BE2C (cell line): ENCODE results near the gene SSR4.
A peak's percentile ranks its signal among the peaks of the same experiment; 100 is the strongest.

Experiments
- DNase-seq: peaks from one replicate; pipeline ENCODE4 v3.0.0-alpha.2; 2020
- H3K27me3 ChIP-seq: fragments of 250-450 bp; sonication (Bioruptor Pico); 2 replicates; pipeline ENCODE4 v1.5.1; 2020; ENCODE audit warnings: mild to moderate bottlenecking
- H3K36me3 ChIP-seq: fragments of 250-450 bp; sonication (Bioruptor Pico); 2 replicates; pipeline ENCODE4 v1.5.1; 2020; ENCODE audit warnings: mild to moderate bottlenecking
- H3K4me1 ChIP-seq: fragments of 250-450 bp; sonication (Bioruptor Pico); 2 replicates; pipeline ENCODE4 v1.5.1; 2020
- H3K4me3 ChIP-seq: 2 replicates; pipeline ENCODE4 v1.5.1; 2011; ENCODE audit warnings: low read depth, low read length
- H3K9me3 ChIP-seq: fragments of 250-450 bp; sonication (Bioruptor Pico); 2 replicates; pipeline ENCODE4 v1.5.1; 2020
- CTCF ChIP-seq: IDR thresholded peaks from 2 replicates; pipeline ENCODE4 v1.5.1; 2012; ENCODE audit warnings: mild to moderate bottlenecking, low read depth, low read length

The SSR4 gene

GRCh38 chrX:153792368-153792767, 2.1 kb upstream of the SSR4 start:
- Histone ChIP-seq H3K27me3 (no peaks in the 10 kb centered on the region), H3K4me3 (peak overlapping the region; percentile 78), H3K36me3 (peaks cover 31% of the 10 kb centered on the region), H3K9me3 (no peaks in the 10 kb centered on the region), H3K4me1 (peaks cover 18% of the 10 kb centered on the region)
- no peak for TF ChIP-seq CTCF
- DNase-seq: no peak

DNA sequence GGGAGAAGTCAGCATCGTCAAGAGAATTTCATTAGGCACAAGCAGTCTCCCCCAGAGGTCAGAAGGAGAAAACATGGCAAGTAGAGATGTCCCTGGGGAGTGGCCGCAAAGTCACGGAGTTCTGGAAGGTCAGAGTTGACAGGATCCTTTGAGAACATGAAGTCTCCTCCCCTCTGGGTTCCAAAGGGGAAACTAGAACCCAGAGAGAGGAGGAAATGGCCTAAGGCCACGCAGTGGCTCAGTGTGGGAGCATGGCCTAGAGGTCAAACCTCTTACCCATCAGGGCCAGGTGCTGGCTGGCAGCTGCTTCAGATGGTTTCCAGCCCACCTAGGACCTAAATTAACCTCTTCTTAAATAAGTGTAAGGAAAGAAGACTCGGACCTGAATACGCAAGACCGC, 1.2 kb upstream of the SSR4 start:
- TF ChIP-seq CTCF: no peak
- H3K36me3 ChIP-seq: peaks cover 37% of the 10 kb centered on the region
- H3K4me3 ChIP-seq: peak overlapping the region; percentile 78

GRCh38 chrX:153794897-153795816, 689 bp downstream of the SSR4 start:
- no peak for TF ChIP-seq CTCF
- no peaks in the 10 kb centered on the region for H3K9me3 ChIP-seq
- DNase-seq: no peak
- no peaks in the 10 kb centered on the region for H3K27me3 ChIP-seq
- H3K36me3 ChIP-seq: peaks cover 36% of the 10 kb centered on the region
- H3K4me1 ChIP-seq: peaks cover 18% of the 10 kb centered on the region
- peak overlapping the region; percentile 81 for H3K4me3 ChIP-seq

More for the DNA sequence above, 1.2 kb upstream of the SSR4 start:
- no peak for DNase-seq
- no peaks in the 10 kb centered on the region for H3K27me3 ChIP-seq
- H3K9me3 ChIP-seq: no peaks in the 10 kb centered on the region
- H3K4me1 ChIP-seq: peaks cover 18% of the 10 kb centered on the region

- no peaks in the 10 kb centered on the region for H3K27me3 ChIP-seq
- no peaks in the 10 kb centered on the region for H3K9me3 ChIP-seq
- peaks cover 5% of the 10 kb centered on the region for H3K4me1 ChIP-seq
- peaks cover 30% of the 10 kb centered on the region for H3K36me3 ChIP-seq
- no peak for TF ChIP-seq CTCF
- no peak for DNase-seq
- no peak overlapping the region for H3K4me3 ChIP-seq
Observed at GRCh38 chrX:153797415-153798015, 3.0 kb downstream of the SSR4 start.

DNA sequence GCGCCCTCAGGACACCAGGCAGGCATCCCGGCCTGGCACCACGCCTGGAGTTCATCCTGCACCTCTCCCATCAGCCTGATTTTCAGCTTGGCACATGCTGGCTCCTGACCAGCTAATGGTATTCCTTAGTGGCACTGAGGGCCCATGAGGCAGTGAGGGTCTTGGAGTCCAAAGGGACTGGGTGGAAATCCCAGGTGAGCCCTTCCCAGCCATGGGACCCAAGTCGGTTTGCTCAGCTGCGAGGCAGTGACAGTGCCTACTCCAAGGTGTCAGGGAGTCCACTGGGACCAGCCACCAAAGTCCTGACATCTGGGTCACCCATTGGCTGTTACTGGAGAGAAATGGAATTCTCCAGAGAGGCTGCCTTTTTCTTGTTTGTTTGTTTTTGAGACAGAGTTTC, 4.9 kb downstream of the SSR4 start:
- Histone ChIP-seq H3K36me3 (peaks cover 27% of the 10 kb centered on the region), H3K4me1 (no peaks in the 10 kb centered on the region), H3K9me3 (no peaks in the 10 kb centered on the region), H3K27me3 (no peaks in the 10 kb centered on the region), H3K4me3 (no peak overlapping the region)
- no peak for TF ChIP-seq CTCF
- no peak for DNase-seq
